Adrenal gland (tissue), 12 donors: Measurements from ENCODE around the gene DIP2C. TPM values are rescaled to one million over a fixed set of nuclear protein-coding genes. Genes with fewer than 3 reads are reported as not detected.
"Not testable (repeated sequence)": the region's sequence is repeated elsewhere in the genome, so short reads cannot be mapped to it uniquely, and the experiment has no call there.

Experiments
- DNase-seq, 7 donors: peaks; one replicate each; pipeline ENCODE4 v3.0.0-alpha.2; 2019 to 2020
- H3K27ac ChIP-seq, 5 donors: fragments of 200-600 bp; sonication (generic) in 4 of 5; 1 replicate in 3 of 5; 2 replicates in 2 of 5; pipeline versions ENCODE4 v1.5.1 to v1.8.0; 2016 to 2020; ENCODE audit warnings: mild to moderate bottlenecking in 1 of 5
- H3K27me3 ChIP-seq: fragments of 200-600 bp; 2 replicates; pipeline ENCODE4 v1.8.0; 2021
- H3K36me3 ChIP-seq, 2 donors: fragments of 200-600 bp; replicated peaks in 1 of 2; 1 replicate in 1 of 2; 2 replicates in 1 of 2; pipeline versions ENCODE4 v1.5.1 to v1.8.0; 2018 to 2022
- H3K4me1 ChIP-seq, 2 donors: fragments of 200-600 bp; replicated peaks in 1 of 2; 1 replicate in 1 of 2; 2 replicates in 1 of 2; pipeline versions ENCODE4 v1.5.1 to v1.8.0; 2018 to 2021
- H3K4me3 ChIP-seq, 4 donors: fragments of 200-600 bp; sonication (generic) in 3 of 4; one replicate each; pipeline ENCODE4 v1.5.1; 2016 to 2018
- H3K9me3 ChIP-seq, 3 donors: fragments of 200-600 bp; sonication (generic) in 1 of 3; replicated peaks in 1 of 3; 1 replicate in 2 of 3; 2 replicates in 1 of 3; pipeline versions ENCODE4 v1.5.1 to v1.8.0; 2016 to 2021
- CTCF ChIP-seq, 6 experiments: fragments of 450-650 bp in 4 of 6; fragments of 200-600 bp in 2 of 6; sonication (generic) in 1 of 6; IDR thresholded peaks; 1 replicate in 5 of 6; 2 replicates in 1 of 6; pipeline versions ENCODE4 v1.5.1 to v1.8.0; 2016 to 2021; ENCODE audit warnings: antibody characterized with exemption in 6 of 6, mild to moderate bottlenecking in 2 of 6, moderate library complexity in 1 of 6
- POLR2A ChIP-seq, 2 donors: fragments of 450-650 bp; IDR thresholded peaks; one replicate each; pipeline ENCODE4 v1.6.1; 2017; ENCODE audit warnings: antibody characterized with exemption in 2 of 2, mild to moderate bottlenecking in 2 of 2, moderate library complexity in 1 of 2
- WGBS, 4 donors: extraction: QIAGEN DNeasy Blood & Tissue Kit in 2 of 4; methylation state at CpG; one replicate each; pipeline versions ENCODE4 v1.1.5 to v1.1.7; 2013 to 2017; 5-methylcytosine and 5-hydroxymethylcytosine counted together
- intact Hi-C, 2 donors: fragments of 100-400 bp; cut with DNase I; formaldehyde crosslinking; loops; one replicate each; pipeline versions ENCODE4 v1.14.1 to v1.15.0; 2022 to 2023
- polyA plus RNA-seq, 3 donors: library from polyadenylated mRNA; stranded (reverse); fragments of 200-250 nt in 2 of 3; fragments of 350-450 nt in 1 of 3; fragmentation: Illumina TruSeq in 1 of 3; extraction: RNeasy Lipid Tissue Mini Kit (QIAGEN cat#74804) in 1 of 3; gene quantifications; one replicate each; pipeline ENCODE4 v1.2.3, GENCODE V29; 2013 to 2014
- total RNA-seq, 9 donors: library from RNA; depleted of rRNA in 4 of 9; stranded (reverse); fragments of >200 nt in 4 of 9; fragments of 120-200 nt in 1 of 9; fragmentation: NEBNext Ultra II Directional in 1 of 9; extraction: Animal tissue kit (Norgen Biotek cat#: 25700) in 1 of 9; gene quantifications; one replicate each; pipeline versions ENCODE4 v1.1.0 to v1.2.4, GENCODE V29; 2013 to 2023
- donor health status: healthy with polysubstance abuse.
- donor health status: Bipolar disorder and iron deficiency.
- donor health status: DM: yes; HTN: yes; CAD: no.
- donor health status: DM: no; HTN: no; CAD: no.
- donor health status: DM: no; HTN: no; CAD: no.
- donor health status: DM: yes; HTN: yes; CAD: no.

Gene DIP2C
- total and polyA plus RNA-seq, 12 donors, result 4.8 to 23.9 (median 19.7) TPM

- Histone ChIP-seq H3K36me3 (no peaks in the 10 kb centered on the region), H3K27me3 (no peaks in the 10 kb centered on the region), H3K27ac (no peak overlapping the region), H3K4me1 (peaks cover 0 to 5% of the 10 kb centered on the region in 2 donors), H3K9me3 (no peaks in the 10 kb centered on the region), H3K4me3 (no peak overlapping the region)
- no peak for TF ChIP-seq POLR2A (IDR thresholded peaks at IDR 0.05)
- TF ChIP-seq CTCF (IDR thresholded peaks at IDR 0.05), result no peak
- DNase-seq, result no peak
- intact Hi-C loops, result no loop called here
- WGBS, 4 donors, result 79 to 92% (median 82%) methylated on average over 16 to 27 of the region's 27 CpGs
Measured at GRCh38 chr10:588246-589165, 101.0 kb downstream of the DIP2C start.

- TF ChIP-seq POLR2A (IDR thresholded peaks at IDR 0.05) (no peak), CTCF (IDR thresholded peaks at IDR 0.05) (no peak)
- intact Hi-C loops, result no loop called here
- H3K36me3 ChIP-seq, result no peaks in the 10 kb centered on the region
- H3K27ac ChIP-seq, result no peak overlapping the region
- no peaks in the 10 kb centered on the region for H3K9me3 ChIP-seq
- H3K27me3 ChIP-seq, result no peaks in the 10 kb centered on the region
- H3K4me1 ChIP-seq, result peaks cover 0 to 5% of the 10 kb centered on the region in 2 donors
- no peak overlapping the region for H3K4me3 ChIP-seq
- WGBS, 4 donors, result 85 to 90% (median 89%) methylated on average over 8 to 11 of the region's 11 CpGs
- no peak for DNase-seq
Measured at GRCh38 chr10:586716-587115, 102.8 kb downstream of the DIP2C start.

GRCh38 chr10:586151-586550, 103.3 kb downstream of the DIP2C start:
- intact Hi-C loops, result no loop called here
- Histone ChIP-seq H3K27ac (no peak overlapping the region), H3K36me3 (no peaks in the 10 kb centered on the region), H3K4me1 (peaks cover 0 to 7% of the 10 kb centered on the region in 2 donors), H3K4me3 (no peak overlapping the region), H3K27me3 (no peaks in the 10 kb centered on the region), H3K9me3 (no peaks in the 10 kb centered on the region)
- DNase-seq, result peak in 5 of 7 donors; percentile 29 to 64 (median 60)
- TF ChIP-seq POLR2A (IDR thresholded peaks at IDR 0.05) (no peak), CTCF (IDR thresholded peaks at IDR 0.05) (no peak)
- WGBS, 4 donors, result 82 to 87% (median 86%) methylated on average over 8 to 9 of the region's 9 CpGs

- H3K4me3 ChIP-seq, result no peak overlapping the region
- 91 to 96% (median 92%) methylated on average over 7 of the region's 7 CpGs for WGBS, 4 donors
- H3K27me3 ChIP-seq, result no peaks in the 10 kb centered on the region
- H3K27ac ChIP-seq, result no peak overlapping the region
- peaks cover 0 to 13% of the 10 kb centered on the region in 2 donors for H3K4me1 ChIP-seq
- TF ChIP-seq POLR2A (IDR thresholded peaks at IDR 0.05) (no peak), CTCF (IDR thresholded peaks at IDR 0.05) (no peak)
- intact Hi-C loops, result no loop called here
- no peaks in the 10 kb centered on the region for H3K36me3 ChIP-seq
- H3K9me3 ChIP-seq, result no peaks in the 10 kb centered on the region
- DNase-seq, result no peak
Measured at GRCh38 chr10:585502-585901, 104.0 kb downstream of the DIP2C start.

GRCh38 chr10:584497-585290, 104.8 kb downstream of the DIP2C start:
- H3K27me3 ChIP-seq, intact Hi-C loops, H3K9me3 ChIP-seq, H3K4me3 ChIP-seq, H3K36me3 ChIP-seq, H3K27ac ChIP-seq, DNase-seq: not testable (repeated sequence)
- 93 to 97% (median 96%) methylated on average over 30 to 55 of the region's 55 CpGs for WGBS, 4 donors
- H3K4me1 ChIP-seq, result peaks cover 0 to 19% of the 10 kb centered on the region in 2 donors
